IPS-18c (cell line): ENCODE measurements around the gene LPP.

ENCODE experiments used
- H3K4me3 ChIP-seq: 2 replicates; pipeline ENCODE4 v1.7.0; 2013; ENCODE audit warnings: low read depth, mild to moderate bottlenecking, low read length, moderate library complexity; ENCODE audit not compliant: insufficient read depth
- H3K9me3 ChIP-seq: one replicate; pipeline ENCODE4 v1.6.1; 2013; ENCODE audit warnings: mild to moderate bottlenecking, low read length, moderate library complexity; ENCODE audit not compliant: control insufficient read depth, insufficient read depth

LPP gene

GRCh38 chr3:188284455-188285212 is 130.7 kb downstream of the LPP start:
- no peak overlapping the region for H3K4me3 ChIP-seq
- no peaks in the 10 kb centered on the region for H3K9me3 ChIP-seq

- Histone ChIP-seq H3K9me3 (no peaks in the 10 kb centered on the region), H3K4me3 (no peak overlapping the region)
Observed at GRCh38 chr3:188286087-188286513, 132.1 kb downstream of the LPP start.

GRCh38 chr3:188287339-188287738 is 133.4 kb downstream of the LPP start:
- Histone ChIP-seq H3K9me3 (no peaks in the 10 kb centered on the region), H3K4me3 (no peak overlapping the region)

- Histone ChIP-seq H3K9me3 (no peaks in the 10 kb centered on the region), H3K4me3 (no peak overlapping the region)
Observed at GRCh38 chr3:188287762-188288505, 134.0 kb downstream of the LPP start.

- no peak overlapping the region for H3K4me3 ChIP-seq
- no peaks in the 10 kb centered on the region for H3K9me3 ChIP-seq
Observed at GRCh38 chr3:188292251-188292650, 138.3 kb downstream of the LPP start.

- Histone ChIP-seq H3K4me3 (no peak overlapping the region), H3K9me3 (no peaks in the 10 kb centered on the region)
Observed at GRCh38 chr3:188292827-188293226, 138.9 kb downstream of the LPP start.

- Histone ChIP-seq H3K9me3 (no peaks in the 10 kb centered on the region), H3K4me3 (no peak overlapping the region)
Observed at GRCh38 chr3:188294113-188294512, 140.2 kb downstream of the LPP start.

GRCh38 chr3:188294823-188295487 is 141.0 kb downstream of the LPP start:
- Histone ChIP-seq H3K4me3 (no peak overlapping the region), H3K9me3 (no peaks in the 10 kb centered on the region)

GRCh38 chr3:188295876-188296275 is 141.9 kb downstream of the LPP start:
- H3K9me3 ChIP-seq, result no peaks in the 10 kb centered on the region
- H3K4me3 ChIP-seq, result no peak overlapping the region

GRCh38 chr3:188296761-188297612 is 143.0 kb downstream of the LPP start:
- H3K4me3 ChIP-seq, result no peak overlapping the region
- no peaks in the 10 kb centered on the region for H3K9me3 ChIP-seq

GRCh38 chr3:188298585-188298984 is 144.6 kb downstream of the LPP start:
- H3K4me3 ChIP-seq, result no peak overlapping the region
- H3K9me3 ChIP-seq, result no peaks in the 10 kb centered on the region

- H3K9me3 ChIP-seq, result no peaks in the 10 kb centered on the region
- no peak overlapping the region for H3K4me3 ChIP-seq
Observed at GRCh38 chr3:188299068-188299467, 145.1 kb downstream of the LPP start.

- H3K4me3 ChIP-seq, result no peak overlapping the region
- no peaks in the 10 kb centered on the region for H3K9me3 ChIP-seq
Observed at GRCh38 chr3:188299708-188300107, 145.8 kb downstream of the LPP start.

GRCh38 chr3:188301147-188301546 is 147.2 kb downstream of the LPP start:
- Histone ChIP-seq H3K9me3 (no peaks in the 10 kb centered on the region), H3K4me3 (no peak overlapping the region)

- no peak overlapping the region for H3K4me3 ChIP-seq
- H3K9me3 ChIP-seq, result no peaks in the 10 kb centered on the region
Observed at GRCh38 chr3:188303286-188303799, 149.4 kb downstream of the LPP start.

GRCh38 chr3:188303823-188304222 is 149.9 kb downstream of the LPP start:
- Histone ChIP-seq H3K4me3 (no peak overlapping the region), H3K9me3 (no peaks in the 10 kb centered on the region)

- Histone ChIP-seq H3K4me3 (no peak overlapping the region), H3K9me3 (no peaks in the 10 kb centered on the region)
Observed at GRCh38 chr3:188304501-188304900, 150.5 kb downstream of the LPP start.
